ENCODE measurements around the gene HRH2.

The HRH2 gene

DNA sequence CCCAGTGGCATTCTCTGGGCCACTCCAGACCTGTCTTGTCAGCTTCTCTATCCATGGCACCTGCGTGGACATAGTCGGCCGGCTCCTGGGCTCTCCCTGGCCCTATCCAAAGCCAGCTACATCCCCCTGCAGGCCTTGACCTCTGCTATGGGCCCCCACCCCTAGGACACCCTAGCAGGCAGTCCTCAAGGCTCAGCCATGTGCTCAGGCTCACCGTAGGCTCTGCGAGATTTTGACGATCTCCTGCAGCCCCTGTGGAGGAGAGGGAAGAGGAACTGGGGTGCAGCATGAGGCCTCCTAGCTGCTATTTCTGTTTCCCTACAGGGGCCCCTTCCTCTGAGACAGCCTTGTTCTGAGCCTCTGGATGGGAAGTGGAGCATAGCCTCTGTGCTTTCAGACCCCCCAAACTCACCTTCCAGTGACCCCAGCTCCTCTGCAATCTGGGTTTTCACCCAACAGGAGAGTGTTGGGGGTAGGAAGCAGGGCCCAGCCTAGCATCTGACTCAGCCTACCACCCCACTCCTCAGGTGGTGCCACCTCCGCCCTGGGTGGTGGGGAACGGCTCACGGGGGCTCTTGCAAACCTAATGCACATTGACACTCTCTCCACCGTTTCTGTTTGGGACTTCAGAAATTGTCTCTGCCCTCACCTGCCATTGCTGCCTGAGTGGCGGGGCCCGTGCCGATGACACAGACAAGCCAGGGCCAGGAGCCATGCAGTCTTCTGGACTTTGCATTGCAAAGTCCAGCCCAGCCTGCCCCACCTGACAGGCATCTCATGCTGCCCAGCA is 36.7 kb downstream of the HRH2 start:
- no peak for DNase-seq

DNA sequence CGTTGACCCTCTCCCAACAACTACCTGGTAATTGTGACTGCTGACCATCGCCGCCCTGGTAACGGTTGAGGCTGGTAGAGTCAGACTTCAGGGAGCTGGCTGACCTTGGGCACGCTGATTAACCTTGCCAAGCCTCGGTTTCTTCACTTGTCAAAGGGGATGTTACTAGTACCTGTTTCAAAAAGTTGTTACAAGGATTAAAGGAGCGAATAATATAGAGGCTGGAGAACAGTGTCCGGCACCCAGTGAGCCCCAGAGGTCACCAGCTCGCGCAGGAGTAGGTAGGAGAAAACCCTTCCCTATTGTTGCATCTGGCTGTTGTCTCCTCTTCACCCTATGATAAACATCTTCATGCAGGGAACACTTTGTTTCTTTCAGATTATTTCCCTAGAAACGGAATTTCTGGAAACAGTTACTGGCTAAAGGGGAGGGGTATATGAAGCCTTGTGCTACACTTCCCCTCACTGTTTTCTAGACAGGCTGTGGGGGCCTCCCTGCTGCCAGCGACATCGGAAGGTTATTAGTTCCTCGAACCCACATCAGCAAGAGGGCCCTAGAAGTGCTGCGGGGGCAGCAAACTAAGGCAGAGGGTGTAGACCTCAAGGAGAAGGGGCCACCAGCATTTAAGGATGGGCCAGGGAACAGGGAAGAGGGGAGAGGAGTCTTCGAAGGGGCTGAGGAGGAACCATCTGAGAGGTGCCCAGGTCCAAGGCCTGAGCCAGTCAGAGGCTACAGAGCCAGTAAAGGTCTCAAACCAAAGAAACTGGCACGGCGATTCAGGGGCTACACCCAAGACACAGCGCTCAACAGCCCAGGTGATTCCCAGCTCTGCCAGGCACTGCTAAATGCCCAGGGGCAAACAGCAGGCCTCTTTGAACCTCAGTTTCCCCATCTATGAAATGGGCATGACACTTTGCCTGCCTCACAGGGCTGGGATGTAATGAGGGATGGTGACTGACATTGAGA is 37.6 kb downstream of the HRH2 start:
- no peak for DNase-seq

- DNase-seq: peak; percentile 32 to 77 (median 54)
Observed at GRCh38 chr5:175696139-175696854, 38.4 kb downstream of the HRH2 start.

DNA sequence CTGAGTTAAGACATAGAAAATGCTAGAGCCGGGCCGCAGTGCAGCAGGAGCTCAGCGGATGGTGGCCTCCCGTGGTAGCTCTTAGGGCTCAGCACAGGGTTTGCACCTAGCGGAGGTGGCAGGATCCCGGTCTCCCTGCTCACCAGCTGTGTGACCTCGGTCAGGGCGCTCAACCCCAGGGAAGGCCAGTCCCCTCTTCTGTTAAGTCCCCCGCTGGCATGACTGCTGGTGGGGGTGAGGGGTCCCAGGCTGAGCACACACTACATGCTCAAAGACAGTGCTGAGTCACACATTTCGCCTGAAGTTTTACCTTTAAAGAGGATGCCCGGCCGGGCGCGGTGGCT is 39.0 kb downstream of the HRH2 start:
- no peak for DNase-seq

- DNase-seq: no peak
Observed at GRCh38 chr5:175697846-175698245, 40.0 kb downstream of the HRH2 start.

DNA sequence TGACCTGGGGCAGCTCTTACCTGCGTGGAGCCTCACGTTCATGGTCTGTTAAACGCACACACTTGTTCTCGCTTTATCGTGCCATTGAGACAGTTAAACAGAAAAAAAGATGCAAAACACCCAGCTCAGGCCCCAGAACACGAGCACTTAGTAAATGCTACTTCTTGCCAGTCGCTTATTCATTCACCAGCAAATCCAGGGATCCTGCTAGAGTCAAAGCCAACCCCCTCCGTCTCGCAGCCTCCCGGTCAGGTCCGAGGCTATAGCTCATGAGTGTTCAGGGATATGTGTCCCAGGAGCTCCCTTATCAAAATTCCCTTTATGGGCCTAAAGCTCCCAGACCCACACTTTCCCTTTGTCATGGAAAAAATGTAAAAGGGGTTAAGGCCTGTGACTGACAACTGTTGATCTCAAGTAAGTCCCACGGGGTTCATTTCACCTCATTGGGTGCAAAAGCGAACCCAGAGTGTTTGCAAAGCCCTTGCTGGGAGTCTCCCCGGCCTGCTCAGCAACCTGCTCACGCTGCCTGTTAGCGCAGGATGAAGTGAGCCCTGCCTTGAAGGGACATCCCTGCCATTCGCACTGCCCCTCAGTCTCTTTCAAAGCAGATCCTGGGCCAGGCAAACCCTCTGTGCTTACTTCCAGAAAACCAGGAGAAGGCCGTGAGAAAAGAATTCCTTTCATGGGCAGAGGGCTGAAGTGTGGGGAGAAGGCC is 40.7 kb downstream of the HRH2 start:
- no peak for DNase-seq

DNA sequence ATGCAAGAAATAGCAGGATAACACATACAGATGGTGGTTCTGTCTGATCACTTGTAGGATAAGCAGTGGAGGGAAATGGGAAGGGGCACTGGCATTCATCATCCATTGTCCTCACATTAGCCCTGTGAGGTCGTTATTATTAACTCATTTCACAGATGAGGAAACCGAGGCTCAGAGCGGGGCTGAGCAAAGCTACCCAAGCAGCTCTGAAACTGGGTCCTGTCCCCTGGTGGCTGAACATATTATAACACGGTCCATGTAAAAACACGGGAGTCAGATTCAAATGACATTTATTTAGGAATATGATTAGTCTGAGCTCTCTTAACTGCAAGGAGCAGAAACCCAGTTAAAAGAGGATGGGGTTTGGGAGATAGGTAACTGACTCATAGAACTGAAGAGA is 43.1 kb downstream of the HRH2 start:
- no peak for DNase-seq

GRCh38 chr5:175701797-175702196 is 43.9 kb downstream of the HRH2 start:
- DNase-seq: no peak

DNA sequence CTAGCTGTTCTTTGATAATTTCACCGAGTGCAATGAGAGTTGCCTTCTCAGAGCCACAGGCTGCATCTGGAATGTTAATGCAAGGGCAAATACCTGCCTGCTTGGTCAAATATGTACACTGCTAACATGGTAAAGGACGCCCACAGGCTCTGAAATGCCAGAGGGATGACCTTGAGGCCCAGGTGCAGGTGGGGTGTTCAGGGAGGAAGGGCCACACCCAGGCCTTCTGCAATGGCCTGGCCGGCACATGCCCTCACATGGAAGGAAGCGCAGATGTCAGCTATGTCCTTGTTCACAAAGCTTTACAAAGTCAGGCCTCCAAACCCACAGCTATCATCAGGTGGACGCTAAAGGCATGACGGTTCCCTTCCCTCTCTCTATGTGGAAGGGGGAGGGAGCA is 48.6 kb downstream of the HRH2 start:
- no peak for DNase-seq

- no peak for DNase-seq
Observed at GRCh38 chr5:175707751-175708375, 50.0 kb downstream of the HRH2 start.

- no peak for DNase-seq
Observed at GRCh38 chr5:175709276-175709781, 51.5 kb downstream of the HRH2 start.

- DNase-seq: no peak
Observed at GRCh38 chr5:175710326-175710725, 52.5 kb downstream of the HRH2 start.

DNA sequence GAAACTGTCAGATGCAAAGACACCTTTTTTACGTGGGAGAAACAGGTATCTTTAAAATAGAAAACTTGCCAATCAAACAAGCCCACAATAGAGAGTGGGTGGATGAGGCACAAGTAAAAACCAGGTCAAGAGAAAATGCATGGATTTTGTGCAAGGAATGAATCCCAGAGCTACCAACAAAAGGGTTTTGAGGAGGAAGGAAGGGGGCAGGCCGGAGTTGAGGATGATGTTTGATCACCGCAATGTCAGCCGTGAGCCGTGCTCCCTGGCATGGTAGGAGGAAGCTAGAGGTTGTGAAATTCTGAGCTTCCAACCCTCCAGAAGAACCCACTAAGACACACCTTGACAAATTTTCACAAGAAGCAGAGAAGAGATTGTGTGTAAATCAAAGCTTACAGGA is 53.2 kb downstream of the HRH2 start:
- no peak for DNase-seq

DNA sequence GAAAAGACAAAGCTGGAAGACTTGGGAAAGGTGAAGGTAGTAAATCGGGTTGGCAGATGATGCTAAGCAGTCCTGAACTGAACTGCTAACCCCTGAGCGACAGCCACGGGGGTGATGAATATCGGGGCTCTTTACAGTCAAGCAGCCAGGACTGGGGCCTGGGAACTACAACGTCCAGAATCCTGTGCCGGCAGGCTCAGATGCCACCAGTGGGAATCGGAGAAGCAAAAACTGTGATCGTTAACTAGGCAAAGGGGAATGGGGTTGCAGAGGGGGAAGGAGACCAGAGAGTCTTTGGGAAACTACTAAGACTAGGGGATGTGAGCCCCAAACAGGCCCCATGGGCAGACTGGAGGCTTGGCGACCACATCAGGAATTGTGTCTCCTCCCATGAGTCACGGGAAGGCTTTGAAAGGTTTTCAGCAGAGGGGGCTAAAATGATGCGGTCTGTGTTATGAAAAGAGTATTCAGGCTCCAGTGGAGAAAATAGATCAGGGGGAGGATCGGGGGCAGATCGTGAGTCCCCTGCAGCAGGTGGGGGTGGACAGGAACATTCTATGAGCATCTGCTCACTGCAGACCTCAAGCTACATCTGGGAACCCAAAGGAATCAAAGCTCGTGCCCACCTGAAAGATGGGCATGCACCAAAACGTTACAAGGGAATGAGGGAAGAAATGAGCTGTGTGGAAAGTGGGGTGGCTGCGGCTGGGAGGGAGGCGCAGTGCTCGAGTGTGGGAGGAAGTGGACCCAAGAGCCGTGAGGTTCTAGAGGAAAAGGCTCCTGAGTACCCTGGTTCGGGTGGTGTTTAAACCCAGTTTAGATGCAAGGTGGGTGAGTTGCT is 53.8 kb downstream of the HRH2 start:
- no peak for DNase-seq

DNA sequence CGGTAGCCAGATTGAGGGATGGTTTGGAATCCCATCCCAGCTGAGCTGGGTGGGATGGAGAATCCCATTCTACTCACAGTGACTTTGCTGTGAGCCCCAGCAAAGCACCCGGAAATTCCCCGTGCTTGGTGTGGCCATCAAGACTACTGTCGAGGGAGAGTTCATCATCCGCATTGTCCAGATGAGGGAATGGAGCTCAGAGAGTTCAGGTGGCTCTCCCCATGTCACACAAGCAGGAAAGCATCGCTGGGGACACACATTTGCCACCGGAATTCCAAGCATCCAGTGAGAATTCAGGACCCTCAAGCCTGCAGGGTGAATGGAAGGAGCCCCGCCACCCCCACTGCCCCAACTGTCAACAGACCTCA is 54.4 kb downstream of the HRH2 start:
- DNase-seq: no peak

- DNase-seq: no peak
Observed at GRCh38 chr5:175712681-175713085, 54.8 kb downstream of the HRH2 start.

- DNase-seq: no peak
Observed at GRCh38 chr5:175713930-175714329, 56.1 kb downstream of the HRH2 start.

DNA sequence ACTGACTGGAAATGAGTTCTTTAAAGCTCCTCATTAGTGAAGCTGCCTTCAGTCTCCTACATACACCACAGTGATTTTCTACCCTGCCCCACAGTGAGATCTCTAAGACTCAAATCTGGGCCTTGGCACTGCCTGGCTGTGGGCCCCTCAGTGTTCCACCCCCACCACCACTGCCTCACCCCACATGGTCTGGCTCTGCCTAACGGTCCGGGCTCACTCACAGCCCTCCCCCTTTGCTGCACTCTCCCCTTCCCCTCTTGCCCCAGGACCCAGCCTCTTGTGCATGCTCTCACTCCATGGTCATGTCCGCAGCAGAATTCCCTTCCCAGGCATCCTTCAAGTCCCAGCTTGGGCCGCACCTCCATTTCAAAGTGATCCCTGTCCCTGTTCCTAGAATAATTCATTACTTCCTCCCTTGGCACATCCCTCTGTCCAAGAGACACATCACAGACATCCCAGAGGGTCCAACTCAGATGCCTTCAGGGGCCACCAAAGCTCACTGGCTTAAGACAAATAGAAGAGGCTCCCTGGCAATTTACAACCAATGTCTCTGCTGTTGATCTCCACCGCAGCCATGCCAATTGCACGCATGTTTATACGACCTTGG is 56.7 kb downstream of the HRH2 start:
- DNase-seq: no peak

GRCh38 chr5:175715627-175716522 is 58.0 kb downstream of the HRH2 start:
- DNase-seq: no peak

DNA sequence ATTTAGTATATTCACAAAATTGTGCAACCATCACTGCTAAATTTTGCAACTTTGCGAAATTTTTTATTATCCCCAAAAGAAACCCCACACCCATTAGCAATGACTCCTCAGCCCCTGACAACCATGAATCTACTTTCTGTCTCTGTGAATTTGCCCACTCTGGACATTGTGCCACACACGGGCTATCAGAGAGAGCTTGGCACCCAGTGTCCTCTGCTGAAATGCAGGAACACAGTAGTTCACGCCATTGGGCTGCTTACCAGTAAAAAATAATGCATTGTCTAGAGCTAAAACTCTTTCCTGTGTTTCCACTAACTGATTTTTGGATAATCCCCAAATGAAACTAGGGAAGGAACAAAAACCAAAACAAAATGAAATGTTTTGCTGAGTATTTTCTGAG is 60.0 kb downstream of the HRH2 start:
- DNase-seq: no peak

Data from stimulated activated naive CD4-positive, alpha-beta T cell (primary cell).